ENCODE data around the gene SYCP2L.

DNA sequence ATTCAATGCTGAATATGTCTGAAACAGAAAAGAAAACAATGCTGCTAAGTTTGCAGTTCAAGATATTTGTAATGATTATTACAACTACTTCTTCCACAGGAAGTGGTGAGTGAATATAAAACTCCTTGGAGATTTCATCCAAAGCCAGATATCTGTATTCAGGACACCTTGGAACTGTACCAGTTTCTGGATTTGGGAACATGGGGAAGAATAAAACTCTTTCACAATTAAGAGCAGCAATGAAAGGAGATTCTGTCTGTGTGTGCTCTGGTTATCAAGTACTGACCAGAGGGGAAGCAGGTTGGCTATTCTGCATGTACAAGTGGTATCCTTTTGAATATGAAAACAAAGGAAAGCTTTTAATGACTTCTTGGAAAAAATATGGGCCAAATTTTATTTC lies 136.2 kb downstream of the SYCP2L start:
- TF ChIP-seq, protein P1, sequence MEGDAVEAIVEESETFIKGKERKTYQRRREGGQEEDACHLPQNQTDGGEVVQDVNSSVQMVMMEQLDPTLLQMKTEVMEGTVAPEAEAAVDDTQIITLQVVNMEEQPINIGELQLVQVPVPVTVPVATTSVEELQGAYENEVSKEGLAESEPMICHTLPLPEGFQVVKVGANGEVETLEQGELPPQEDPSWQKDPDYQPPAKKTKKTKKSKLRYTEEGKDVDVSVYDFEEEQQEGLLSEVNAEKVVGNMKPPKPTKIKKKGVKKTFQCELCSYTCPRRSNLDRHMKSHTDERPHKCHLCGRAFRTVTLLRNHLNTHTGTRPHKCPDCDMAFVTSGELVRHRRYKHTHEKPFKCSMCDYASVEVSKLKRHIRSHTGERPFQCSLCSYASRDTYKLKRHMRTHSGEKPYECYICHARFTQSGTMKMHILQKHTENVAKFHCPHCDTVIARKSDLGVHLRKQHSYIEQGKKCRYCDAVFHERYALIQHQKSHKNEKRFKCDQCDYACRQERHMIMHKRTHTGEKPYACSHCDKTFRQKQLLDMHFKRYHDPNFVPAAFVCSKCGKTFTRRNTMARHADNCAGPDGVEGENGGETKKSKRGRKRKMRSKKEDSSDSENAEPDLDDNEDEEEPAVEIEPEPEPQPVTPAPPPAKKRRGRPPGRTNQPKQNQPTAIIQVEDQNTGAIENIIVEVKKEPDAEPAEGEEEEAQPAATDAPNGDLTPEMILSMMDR (IDR thresholded peaks at IDR 0.05): no peak
- TF ChIP-seq SMC3 (IDR thresholded peaks at IDR 0.05) (no peak), CHD2 (IDR thresholded peaks at IDR 0.05; ENCODE audit: low read length, partially characterized antibody) (no peak), MYC (IDR thresholded peaks at IDR 0.05; ENCODE audit: borderline replicate concordance, low read length) (no peak), RARB (CRISPR knock-in tag; IDR thresholded peaks at IDR 0.05) (no peak), EP300 (IDR thresholded peaks at IDR 0.05) (no peak), RAD21 (conservative IDR thresholded peaks at IDR 0.05 in 1 of 2, IDR thresholded peaks at IDR 0.05 in 1 of 2) (no peak), BHLHE40 (IDR thresholded peaks at IDR 0.05; ENCODE audit: low read depth, low read length) (no peak)
- TF ChIP-seq, protein P2, sequence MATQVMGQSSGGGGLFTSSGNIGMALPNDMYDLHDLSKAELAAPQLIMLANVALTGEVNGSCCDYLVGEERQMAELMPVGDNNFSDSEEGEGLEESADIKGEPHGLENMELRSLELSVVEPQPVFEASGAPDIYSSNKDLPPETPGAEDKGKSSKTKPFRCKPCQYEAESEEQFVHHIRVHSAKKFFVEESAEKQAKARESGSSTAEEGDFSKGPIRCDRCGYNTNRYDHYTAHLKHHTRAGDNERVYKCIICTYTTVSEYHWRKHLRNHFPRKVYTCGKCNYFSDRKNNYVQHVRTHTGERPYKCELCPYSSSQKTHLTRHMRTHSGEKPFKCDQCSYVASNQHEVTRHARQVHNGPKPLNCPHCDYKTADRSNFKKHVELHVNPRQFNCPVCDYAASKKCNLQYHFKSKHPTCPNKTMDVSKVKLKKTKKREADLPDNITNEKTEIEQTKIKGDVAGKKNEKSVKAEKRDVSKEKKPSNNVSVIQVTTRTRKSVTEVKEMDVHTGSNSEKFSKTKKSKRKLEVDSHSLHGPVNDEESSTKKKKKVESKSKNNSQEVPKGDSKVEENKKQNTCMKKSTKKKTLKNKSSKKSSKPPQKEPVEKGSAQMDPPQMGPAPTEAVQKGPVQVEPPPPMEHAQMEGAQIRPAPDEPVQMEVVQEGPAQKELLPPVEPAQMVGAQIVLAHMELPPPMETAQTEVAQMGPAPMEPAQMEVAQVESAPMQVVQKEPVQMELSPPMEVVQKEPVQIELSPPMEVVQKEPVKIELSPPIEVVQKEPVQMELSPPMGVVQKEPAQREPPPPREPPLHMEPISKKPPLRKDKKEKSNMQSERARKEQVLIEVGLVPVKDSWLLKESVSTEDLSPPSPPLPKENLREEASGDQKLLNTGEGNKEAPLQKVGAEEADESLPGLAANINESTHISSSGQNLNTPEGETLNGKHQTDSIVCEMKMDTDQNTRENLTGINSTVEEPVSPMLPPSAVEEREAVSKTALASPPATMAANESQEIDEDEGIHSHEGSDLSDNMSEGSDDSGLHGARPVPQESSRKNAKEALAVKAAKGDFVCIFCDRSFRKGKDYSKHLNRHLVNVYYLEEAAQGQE (IDR thresholded peaks at IDR 0.05): no peak
- TF ChIP-seq, protein P3, sequence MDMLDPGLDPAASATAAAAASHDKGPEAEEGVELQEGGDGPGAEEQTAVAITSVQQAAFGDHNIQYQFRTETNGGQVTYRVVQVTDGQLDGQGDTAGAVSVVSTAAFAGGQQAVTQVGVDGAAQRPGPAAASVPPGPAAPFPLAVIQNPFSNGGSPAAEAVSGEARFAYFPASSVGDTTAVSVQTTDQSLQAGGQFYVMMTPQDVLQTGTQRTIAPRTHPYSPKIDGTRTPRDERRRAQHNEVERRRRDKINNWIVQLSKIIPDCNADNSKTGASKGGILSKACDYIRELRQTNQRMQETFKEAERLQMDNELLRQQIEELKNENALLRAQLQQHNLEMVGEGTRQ (IDR thresholded peaks at IDR 0.05): no peak

Data from A549 (cell line).